Measurements from ENCODE around the gene CD34. TPM values are rescaled to one million over a fixed set of nuclear protein-coding genes. Genes with fewer than 3 reads are reported as not detected.
"Not testable (repeated sequence)": the region's sequence is repeated elsewhere in the genome, so short reads cannot be mapped to it uniquely, and the experiment has no call there.

Gene CD34
- polyA plus RNA-seq, 3 donors from 2014 or later: not detected

DNA sequence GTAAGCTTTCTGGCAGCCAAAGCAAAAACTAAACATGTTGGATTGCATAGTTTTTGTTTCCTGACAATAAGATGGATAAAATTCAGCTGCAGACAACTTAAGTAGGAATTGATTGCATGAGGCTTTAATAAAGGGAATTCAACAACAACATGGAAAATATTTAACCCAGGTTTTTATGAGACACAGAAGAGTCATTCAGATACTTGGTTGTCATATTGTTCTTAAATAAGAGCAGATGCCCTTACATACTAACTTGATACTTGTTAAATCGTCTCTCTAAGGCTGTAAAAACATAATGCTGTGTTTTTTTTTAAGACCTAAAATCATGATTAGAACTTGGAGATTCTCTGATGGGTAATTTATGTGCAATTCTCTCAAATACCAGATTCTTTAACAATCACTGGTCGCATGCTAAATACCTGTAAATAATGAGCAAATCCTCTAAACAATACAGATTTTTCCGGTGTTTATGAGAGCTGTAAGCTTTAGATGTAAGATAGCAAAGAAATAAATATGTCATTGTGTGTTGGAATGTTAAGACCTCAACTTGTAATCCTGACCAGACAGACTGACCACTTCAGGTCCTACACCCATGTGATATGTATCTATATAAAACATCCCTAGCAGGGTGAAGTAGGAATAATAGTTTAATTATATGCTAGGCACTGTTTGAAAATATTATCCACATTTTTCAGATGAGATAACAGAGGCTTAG is 37.8 kb upstream of the CD34 start:
- Mint-ChIP-seq H3K9me3 (no peaks in the 10 kb centered on the region), H3K27me3 (ENCODE audit: low read depth in 3 of 3) (peaks cover 0 to 2% (median 0%) of the 10 kb centered on the region in 3 donors), H3K27ac (no peak overlapping the region), H3K4me1 (no peaks in the 10 kb centered on the region), H3K4me3 (no peak overlapping the region), H3K36me3 (no peaks in the 10 kb centered on the region)
- no peak for DNase-seq

DNA sequence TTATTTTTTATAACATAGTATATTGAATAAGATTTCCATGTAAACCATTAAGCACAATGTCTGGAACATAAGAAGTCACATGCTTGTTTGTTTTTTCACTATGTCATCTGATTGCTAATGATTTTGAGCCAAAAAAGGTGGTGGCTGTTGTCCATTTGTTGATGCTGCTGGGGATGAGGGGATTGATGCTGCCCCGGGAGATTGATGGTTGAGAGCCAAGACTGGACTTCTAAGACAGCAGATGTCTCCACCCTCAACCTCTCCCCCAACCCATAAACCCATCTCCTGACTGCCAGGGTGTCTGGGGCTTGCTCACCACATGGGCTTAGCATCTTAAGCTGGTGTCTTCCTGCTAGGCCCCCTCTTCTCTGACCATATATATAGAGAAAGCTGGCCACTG is 35.8 kb upstream of the CD34 start:
- peaks cover 0 to 2% (median 0%) of the 10 kb centered on the region in 3 donors for H3K36me3 Mint-ChIP-seq
- H3K4me1 Mint-ChIP-seq: no peaks in the 10 kb centered on the region
- no peak for DNase-seq
- H3K9me3 Mint-ChIP-seq: no peaks in the 10 kb centered on the region
- H3K27me3 Mint-ChIP-seq (ENCODE audit: low read depth in 3 of 3): peaks cover 0 to 14% (median 2%) of the 10 kb centered on the region in 3 donors
- H3K27ac Mint-ChIP-seq: no peak overlapping the region
- no peak overlapping the region for H3K4me3 Mint-ChIP-seq

DNA sequence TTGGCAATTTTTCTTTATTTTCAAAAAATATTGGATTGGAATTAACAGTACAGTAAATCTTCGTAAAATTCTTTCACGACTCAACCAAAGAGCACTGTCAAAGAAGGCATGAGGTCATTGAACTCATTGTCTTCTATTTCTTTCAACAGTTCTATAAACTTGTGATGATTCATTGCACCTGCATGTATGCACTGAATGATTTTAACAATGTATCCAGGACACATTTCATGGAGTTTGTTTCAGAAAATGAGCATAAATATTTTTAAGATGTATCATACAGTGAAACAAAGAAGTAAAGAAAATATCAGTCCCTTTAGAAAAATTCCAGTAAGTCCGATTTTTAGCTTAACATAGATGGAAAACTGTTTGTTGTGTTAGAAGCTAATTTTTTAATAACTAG is 33.6 kb upstream of the CD34 start:
- H3K27me3 Mint-ChIP-seq (ENCODE audit: low read depth in 3 of 3): peaks cover 7 to 16% (median 10%) of the 10 kb centered on the region in 3 donors
- DNase-seq: no peak
- no peaks in the 10 kb centered on the region for H3K9me3 Mint-ChIP-seq
- no peak overlapping the region for H3K4me3 Mint-ChIP-seq
- no peaks in the 10 kb centered on the region for H3K4me1 Mint-ChIP-seq
- no peak overlapping the region for H3K27ac Mint-ChIP-seq
- peaks cover 0 to 3% (median 0%) of the 10 kb centered on the region in 3 donors for H3K36me3 Mint-ChIP-seq

DNA sequence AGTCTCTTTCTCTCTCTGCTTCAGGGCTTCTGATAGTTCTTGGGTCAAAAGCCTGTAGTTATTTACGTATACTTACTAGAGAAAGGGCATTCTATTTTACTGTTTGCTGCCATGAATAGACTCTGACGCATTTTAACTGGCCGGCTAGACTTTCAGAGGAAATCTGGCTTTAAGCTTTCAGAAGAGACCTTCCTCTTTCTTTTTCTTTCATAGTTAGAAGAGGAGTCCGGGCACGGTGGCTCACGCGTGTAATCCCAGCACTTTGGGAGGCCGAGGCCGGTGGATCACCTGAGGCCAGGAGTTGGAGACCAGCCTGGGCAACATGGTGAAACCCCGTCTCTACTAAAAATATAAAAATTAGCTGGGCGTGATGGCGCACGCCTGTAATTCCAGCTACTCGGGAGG is 31.4 kb upstream of the CD34 start:
- H3K4me1 Mint-ChIP-seq, H3K9me3 Mint-ChIP-seq, DNase-seq, H3K27ac Mint-ChIP-seq, H3K4me3 Mint-ChIP-seq, H3K36me3 Mint-ChIP-seq: not testable (repeated sequence)
- H3K27me3 Mint-ChIP-seq (ENCODE audit: low read depth in 3 of 3): peaks cover 10 to 16% (median 11%) of the 10 kb centered on the region in 3 donors

DNA sequence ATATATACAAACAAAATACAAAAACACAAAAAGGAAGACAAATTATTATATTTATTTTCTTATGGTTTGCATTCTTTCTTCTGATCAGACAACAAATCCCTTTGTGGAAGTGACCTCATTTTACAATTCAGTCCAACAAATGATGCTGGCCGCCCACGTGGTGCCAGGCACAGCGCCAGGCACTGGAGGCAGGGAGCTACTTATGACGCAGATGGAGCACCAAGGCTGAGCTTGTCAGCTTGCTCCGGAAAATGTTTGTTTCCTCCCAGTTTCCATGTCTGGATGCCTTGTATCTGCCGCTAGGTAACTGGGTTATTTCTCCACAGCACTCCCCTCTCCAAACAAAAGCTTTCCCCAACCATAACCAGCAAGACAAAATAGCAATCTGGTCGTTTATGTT is 30.7 kb upstream of the CD34 start:
- H3K27ac Mint-ChIP-seq: no peak overlapping the region
- DNase-seq: no peak
- peaks cover 0 to 3% (median 0%) of the 10 kb centered on the region in 3 donors for H3K36me3 Mint-ChIP-seq
- peaks cover 12 to 18% (median 13%) of the 10 kb centered on the region in 3 donors for H3K27me3 Mint-ChIP-seq (ENCODE audit: low read depth in 3 of 3)
- H3K4me1 Mint-ChIP-seq: no peaks in the 10 kb centered on the region
- peak overlapping the region in 1 of 5 donors; percentile 3 for H3K4me3 Mint-ChIP-seq
- no peaks in the 10 kb centered on the region for H3K9me3 Mint-ChIP-seq

DNA sequence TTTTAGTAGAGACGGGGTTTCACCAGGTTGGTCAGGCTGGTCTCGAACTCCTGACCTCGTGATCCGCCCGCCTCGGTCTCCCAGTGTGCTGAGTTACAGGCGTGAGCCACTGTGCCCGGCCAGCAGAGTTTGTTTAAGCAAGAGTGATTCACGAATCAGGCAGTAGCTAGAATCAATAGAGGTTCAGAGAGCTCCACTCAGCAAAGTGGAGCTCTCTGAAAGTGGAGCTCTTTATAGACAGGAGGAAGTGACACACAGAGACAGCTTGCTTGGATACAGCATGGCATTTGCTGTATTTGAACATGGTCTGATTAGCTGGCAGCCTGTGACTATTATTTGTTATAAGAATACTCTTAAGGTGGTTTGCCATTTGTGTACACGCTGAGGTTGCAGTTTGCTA is 27.1 kb upstream of the CD34 start:
- no peak for DNase-seq
- peaks cover 0 to 7% (median 1%) of the 10 kb centered on the region in 6 donors for H3K9me3 Mint-ChIP-seq
- peaks cover 14 to 18% (median 18%) of the 10 kb centered on the region in 3 donors for H3K27me3 Mint-ChIP-seq (ENCODE audit: low read depth in 3 of 3)
- no peak overlapping the region for H3K4me3 Mint-ChIP-seq
- H3K4me1 Mint-ChIP-seq: no peaks in the 10 kb centered on the region
- no peak overlapping the region for H3K27ac Mint-ChIP-seq
- H3K36me3 Mint-ChIP-seq: peaks cover 0 to 3% (median 0%) of the 10 kb centered on the region in 3 donors

DNA sequence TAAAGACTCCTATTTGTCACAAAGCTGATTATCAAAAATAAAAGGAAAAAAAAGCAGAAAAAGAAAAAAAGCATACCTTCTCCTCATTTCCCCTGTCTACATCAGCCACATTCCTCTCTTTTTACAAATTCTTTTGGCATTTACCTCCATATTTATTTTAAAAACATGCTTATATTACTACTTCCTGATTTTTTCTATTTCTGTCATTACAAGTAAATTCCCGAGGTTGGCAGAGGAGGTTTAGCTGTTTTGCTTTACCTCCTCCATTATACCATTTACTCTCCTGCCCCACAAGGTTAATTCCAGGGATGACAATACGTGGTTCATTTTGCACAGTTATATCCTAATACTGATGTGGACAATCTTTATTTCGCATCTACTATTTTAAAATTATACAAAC is 26.3 kb upstream of the CD34 start:
- Mint-ChIP-seq H3K9me3 (peaks cover 0 to 7% (median 1%) of the 10 kb centered on the region in 6 donors), H3K4me3 (no peak overlapping the region), H3K27ac (no peak overlapping the region), H3K36me3 (peaks cover 0 to 3% (median 0%) of the 10 kb centered on the region in 3 donors), H3K4me1 (no peaks in the 10 kb centered on the region), H3K27me3 (ENCODE audit: low read depth in 3 of 3) (peaks cover 12 to 18% (median 14%) of the 10 kb centered on the region in 3 donors)
- no peak for DNase-seq

DNA sequence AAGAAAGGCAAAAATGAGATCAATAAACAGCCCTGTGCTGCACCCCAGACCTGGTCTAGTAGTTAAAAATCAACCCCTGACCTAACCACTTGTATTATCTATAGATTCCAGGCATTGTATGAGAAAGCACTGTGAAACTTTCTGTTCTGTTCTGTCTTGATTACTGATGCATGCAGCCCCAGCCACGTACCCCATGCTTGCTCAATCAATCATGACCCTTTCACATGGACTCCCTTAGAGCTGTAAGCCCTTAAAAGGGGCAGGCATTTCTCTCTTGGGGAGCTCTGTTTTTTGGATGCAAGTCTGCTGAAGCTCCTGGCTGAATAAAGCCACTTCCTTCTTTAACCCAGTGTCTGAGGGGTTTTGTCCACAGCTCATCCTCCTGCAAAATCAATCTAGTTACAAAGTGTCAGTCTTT is 24.2 kb upstream of the CD34 start:
- Mint-ChIP-seq H3K4me3 (no peak overlapping the region), H3K4me1 (no peaks in the 10 kb centered on the region), H3K9me3 (peaks cover 0 to 7% (median 1%) of the 10 kb centered on the region in 6 donors), H3K27me3 (ENCODE audit: low read depth in 3 of 3) (peaks cover 6 to 12% (median 12%) of the 10 kb centered on the region in 3 donors), H3K36me3 (no peaks in the 10 kb centered on the region), H3K27ac (no peak overlapping the region)
- no peak for DNase-seq

DNA sequence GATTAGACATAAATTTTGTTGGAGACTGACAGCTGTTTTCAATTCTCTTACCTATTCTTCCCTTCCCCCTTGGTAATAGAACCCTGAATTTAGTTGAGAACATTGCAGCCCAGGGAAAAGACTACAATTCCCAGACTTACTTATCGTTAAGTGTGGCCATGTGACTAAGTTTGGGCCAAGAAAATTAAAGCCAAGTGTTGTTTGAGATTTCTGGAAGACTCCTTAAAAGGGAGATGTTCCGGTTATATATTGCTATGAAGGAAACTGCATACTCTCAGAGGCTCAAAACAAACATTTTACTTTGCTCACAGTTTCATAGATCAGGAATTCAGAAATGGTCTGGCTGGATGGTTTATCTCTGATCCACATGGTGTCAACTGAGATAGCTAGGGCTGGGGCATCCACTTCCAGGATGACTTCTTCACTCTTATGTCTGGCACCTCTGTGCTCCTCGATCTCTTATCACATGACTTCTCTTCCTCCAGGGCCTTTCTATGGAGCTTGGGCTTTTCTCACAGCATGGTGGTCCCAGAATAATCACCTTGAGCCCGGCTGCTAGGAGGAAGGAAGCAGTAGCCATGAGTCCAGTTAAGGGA is 22.4 kb upstream of the CD34 start:
- H3K36me3 Mint-ChIP-seq: no peaks in the 10 kb centered on the region
- H3K4me3 Mint-ChIP-seq: no peak overlapping the region
- peaks cover 6 to 15% (median 11%) of the 10 kb centered on the region in 3 donors for H3K27me3 Mint-ChIP-seq (ENCODE audit: low read depth in 3 of 3)
- no peaks in the 10 kb centered on the region for H3K4me1 Mint-ChIP-seq
- peaks cover 0 to 7% (median 1%) of the 10 kb centered on the region in 6 donors for H3K9me3 Mint-ChIP-seq
- H3K27ac Mint-ChIP-seq: no peak overlapping the region
- DNase-seq: no peak

DNA sequence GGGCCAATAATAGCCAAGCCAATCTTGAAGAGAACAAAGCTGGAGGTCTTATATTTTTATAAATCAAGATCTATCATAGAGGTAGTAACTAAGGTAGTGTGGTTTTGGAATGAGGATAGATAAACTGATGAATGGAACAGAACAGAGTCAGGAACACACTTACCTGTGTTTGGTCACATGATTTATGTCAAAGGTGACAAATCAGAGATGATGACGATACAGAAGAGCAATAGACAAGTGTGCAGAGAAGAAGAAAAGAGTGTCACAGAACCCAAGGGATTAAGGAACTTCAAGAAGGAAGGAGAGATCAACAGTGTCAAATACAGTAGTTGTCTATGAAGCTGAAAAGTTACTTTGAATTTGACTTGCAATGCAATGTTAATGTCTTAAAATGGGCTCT is 16.1 kb upstream of the CD34 start:
- no peak overlapping the region for H3K27ac Mint-ChIP-seq
- H3K36me3 Mint-ChIP-seq: peaks cover 0 to 4% (median 0%) of the 10 kb centered on the region in 3 donors
- no peak overlapping the region for H3K4me3 Mint-ChIP-seq
- H3K4me1 Mint-ChIP-seq: no peaks in the 10 kb centered on the region
- peaks cover 2 to 11% (median 10%) of the 10 kb centered on the region in 3 donors for H3K27me3 Mint-ChIP-seq (ENCODE audit: low read depth in 3 of 3)
- no peaks in the 10 kb centered on the region for H3K9me3 Mint-ChIP-seq
- no peak for DNase-seq

DNA sequence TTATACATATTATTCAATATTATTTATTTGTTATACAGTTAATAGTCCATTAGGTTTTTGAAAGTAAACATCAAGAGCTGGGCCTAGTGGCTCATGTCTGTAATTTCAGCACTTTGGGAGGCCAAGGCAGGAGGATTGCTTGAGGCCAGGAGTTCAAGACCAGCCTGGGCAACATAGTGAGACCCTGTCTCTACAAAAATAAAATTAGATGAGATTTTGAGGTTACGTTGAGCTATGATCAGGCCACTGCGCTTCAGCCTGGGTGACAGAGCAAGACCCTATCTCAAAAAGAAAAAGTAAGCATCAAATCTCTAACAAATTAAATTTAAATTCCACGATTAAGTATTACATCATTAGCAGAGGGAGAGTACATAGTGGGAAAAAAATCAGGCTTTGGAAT is 15.0 kb upstream of the CD34 start:
- H3K4me3 Mint-ChIP-seq, H3K36me3 Mint-ChIP-seq, DNase-seq, H3K4me1 Mint-ChIP-seq, H3K9me3 Mint-ChIP-seq, H3K27ac Mint-ChIP-seq: not testable (repeated sequence)
- H3K27me3 Mint-ChIP-seq (ENCODE audit: low read depth in 3 of 3): peaks cover 2 to 11% (median 10%) of the 10 kb centered on the region in 3 donors

DNA sequence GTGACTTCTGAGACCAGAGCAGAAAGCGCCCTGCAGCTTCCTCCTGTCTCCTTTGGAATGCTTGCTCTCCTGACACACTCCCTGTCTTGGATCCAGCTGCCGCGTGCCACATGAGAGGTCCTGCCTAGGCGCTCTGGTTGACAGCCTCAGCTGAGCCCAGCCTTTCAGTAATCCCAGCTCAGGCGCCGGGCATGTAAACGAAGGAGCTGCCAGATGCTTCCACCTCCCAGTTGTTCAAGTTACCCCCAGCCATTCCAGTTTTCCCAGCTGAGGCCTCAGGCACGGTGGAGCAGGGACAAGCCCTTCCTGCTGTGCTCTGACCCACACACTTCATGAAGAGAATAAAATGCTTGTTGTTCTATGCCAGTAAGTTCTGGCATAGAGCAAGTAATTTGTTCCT is 14.3 kb upstream of the CD34 start:
- Mint-ChIP-seq H3K27me3 (ENCODE audit: low read depth in 3 of 3) (peaks cover 5 to 11% (median 10%) of the 10 kb centered on the region in 3 donors), H3K4me1 (no peaks in the 10 kb centered on the region), H3K27ac (no peak overlapping the region), H3K9me3 (no peaks in the 10 kb centered on the region), H3K4me3 (no peak overlapping the region), H3K36me3 (peaks cover 0 to 4% (median 0%) of the 10 kb centered on the region in 3 donors)
- no peak for DNase-seq

DNA sequence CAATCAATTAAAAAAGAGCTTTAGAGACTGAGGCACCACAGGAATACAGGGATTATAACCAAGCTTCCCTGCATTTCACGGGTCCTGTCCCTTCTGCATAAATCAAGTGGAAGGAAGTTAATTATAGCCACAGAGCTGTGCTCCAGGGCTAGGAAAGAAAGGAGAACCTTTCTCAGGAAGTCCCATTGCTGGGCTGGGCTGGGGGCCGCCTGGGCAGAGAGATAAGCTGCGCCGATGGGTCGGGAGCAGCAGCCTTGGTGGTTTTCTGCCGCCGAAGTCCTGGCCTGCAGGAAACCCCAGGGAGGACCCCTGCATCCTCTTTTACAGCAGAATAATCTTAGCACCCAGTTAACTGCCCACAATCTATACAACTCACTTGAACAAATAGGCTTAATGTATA is 12.6 kb upstream of the CD34 start:
- H3K36me3 Mint-ChIP-seq: peaks cover 0 to 4% (median 0%) of the 10 kb centered on the region in 3 donors
- no peaks in the 10 kb centered on the region for H3K9me3 Mint-ChIP-seq
- no peak for DNase-seq
- H3K4me3 Mint-ChIP-seq: no peak overlapping the region
- H3K4me1 Mint-ChIP-seq: no peaks in the 10 kb centered on the region
- no peak overlapping the region for H3K27ac Mint-ChIP-seq
- H3K27me3 Mint-ChIP-seq (ENCODE audit: low read depth in 3 of 3): peaks cover 5 to 17% (median 10%) of the 10 kb centered on the region in 3 donors

DNA sequence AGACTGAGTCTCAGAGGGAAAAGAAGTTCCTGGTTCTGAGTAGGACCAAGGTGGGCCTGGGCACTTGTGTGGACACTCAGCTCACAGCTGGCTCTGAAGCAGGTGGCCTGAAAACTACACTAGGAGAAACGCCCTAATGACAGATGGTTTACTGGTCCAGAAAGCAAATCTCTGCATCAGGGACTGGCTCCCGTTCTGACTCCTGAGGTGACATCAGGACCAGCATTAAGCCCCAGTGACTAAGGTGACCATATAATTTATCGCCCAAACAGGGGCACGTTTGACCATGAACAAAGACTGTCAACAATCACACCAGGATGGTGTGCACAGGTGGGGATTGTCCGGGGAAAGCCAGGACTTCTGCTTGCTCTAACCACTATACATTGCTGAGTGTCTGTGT is 12.2 kb upstream of the CD34 start:
- H3K4me1 Mint-ChIP-seq: no peaks in the 10 kb centered on the region
- DNase-seq: no peak
- peaks cover 0 to 4% (median 0%) of the 10 kb centered on the region in 3 donors for H3K36me3 Mint-ChIP-seq
- no peak overlapping the region for H3K4me3 Mint-ChIP-seq
- H3K27ac Mint-ChIP-seq: no peak overlapping the region
- H3K27me3 Mint-ChIP-seq (ENCODE audit: low read depth in 3 of 3): peaks cover 5 to 13% (median 10%) of the 10 kb centered on the region in 3 donors
- H3K9me3 Mint-ChIP-seq: no peaks in the 10 kb centered on the region
